ENCODE results near the gene NAB2.

NAB2 gene

GRCh38 chr12:57142121-57142520 is 53.2 kb downstream of the NAB2 start:
- TF ChIP-seq EP300 (IDR thresholded peaks at IDR 0.05; ENCODE audit: borderline replicate concordance), result no peak
- TF ChIP-seq FOXM1 (IDR thresholded peaks at IDR 0.05; ENCODE audit: borderline replicate concordance, low read depth), result no peak
- no peak for TF ChIP-seq RAD21 (IDR thresholded peaks at IDR 0.05; ENCODE audit: low read depth)
- no peak for TF ChIP-seq CEBPB (IDR thresholded peaks at IDR 0.05)
- no peak for TF ChIP-seq TCF12 (IDR thresholded peaks at IDR 0.05; ENCODE audit: low read depth)
- TF ChIP-seq, protein P1, sequence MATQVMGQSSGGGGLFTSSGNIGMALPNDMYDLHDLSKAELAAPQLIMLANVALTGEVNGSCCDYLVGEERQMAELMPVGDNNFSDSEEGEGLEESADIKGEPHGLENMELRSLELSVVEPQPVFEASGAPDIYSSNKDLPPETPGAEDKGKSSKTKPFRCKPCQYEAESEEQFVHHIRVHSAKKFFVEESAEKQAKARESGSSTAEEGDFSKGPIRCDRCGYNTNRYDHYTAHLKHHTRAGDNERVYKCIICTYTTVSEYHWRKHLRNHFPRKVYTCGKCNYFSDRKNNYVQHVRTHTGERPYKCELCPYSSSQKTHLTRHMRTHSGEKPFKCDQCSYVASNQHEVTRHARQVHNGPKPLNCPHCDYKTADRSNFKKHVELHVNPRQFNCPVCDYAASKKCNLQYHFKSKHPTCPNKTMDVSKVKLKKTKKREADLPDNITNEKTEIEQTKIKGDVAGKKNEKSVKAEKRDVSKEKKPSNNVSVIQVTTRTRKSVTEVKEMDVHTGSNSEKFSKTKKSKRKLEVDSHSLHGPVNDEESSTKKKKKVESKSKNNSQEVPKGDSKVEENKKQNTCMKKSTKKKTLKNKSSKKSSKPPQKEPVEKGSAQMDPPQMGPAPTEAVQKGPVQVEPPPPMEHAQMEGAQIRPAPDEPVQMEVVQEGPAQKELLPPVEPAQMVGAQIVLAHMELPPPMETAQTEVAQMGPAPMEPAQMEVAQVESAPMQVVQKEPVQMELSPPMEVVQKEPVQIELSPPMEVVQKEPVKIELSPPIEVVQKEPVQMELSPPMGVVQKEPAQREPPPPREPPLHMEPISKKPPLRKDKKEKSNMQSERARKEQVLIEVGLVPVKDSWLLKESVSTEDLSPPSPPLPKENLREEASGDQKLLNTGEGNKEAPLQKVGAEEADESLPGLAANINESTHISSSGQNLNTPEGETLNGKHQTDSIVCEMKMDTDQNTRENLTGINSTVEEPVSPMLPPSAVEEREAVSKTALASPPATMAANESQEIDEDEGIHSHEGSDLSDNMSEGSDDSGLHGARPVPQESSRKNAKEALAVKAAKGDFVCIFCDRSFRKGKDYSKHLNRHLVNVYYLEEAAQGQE (IDR thresholded peaks at IDR 0.05; ENCODE audit: low read depth), result no peak
- TF ChIP-seq NFIC (IDR thresholded peaks at IDR 0.05), result no peak
- no peak for TF ChIP-seq ZBTB7A (IDR thresholded peaks at IDR 0.05; ENCODE audit: low read depth)

DNA sequence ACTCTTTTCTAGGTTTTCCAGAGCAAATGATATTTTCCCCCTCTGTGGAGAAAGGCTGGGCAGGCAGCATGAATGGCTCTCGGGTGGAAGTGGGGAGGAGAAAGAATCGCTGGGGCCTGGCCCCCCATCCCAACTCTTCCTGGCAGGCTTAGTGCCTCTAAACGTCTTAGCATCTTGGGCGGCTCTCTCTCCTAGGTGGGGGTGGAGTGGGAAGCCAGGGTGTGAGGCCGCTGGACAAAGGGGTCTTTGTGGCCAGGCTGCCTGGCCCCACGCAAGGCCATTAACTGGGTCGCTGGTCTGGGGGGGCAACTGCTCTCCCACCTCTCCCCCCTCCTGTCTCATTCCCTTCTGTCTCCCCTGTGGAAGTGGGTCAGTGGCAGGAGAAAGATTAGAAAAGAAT is 53.8 kb downstream of the NAB2 start:
- TF ChIP-seq FOXM1 (IDR thresholded peaks at IDR 0.05; ENCODE audit: borderline replicate concordance, low read depth) (no peak), NFIC (IDR thresholded peaks at IDR 0.05) (no peak), TEAD4 (IDR thresholded peaks at IDR 0.05) (no peak), YY1 (IDR thresholded peaks at IDR 0.05; ENCODE audit: low read depth) (no peak), EP300 (IDR thresholded peaks at IDR 0.05; ENCODE audit: borderline replicate concordance) (no peak), CEBPB (IDR thresholded peaks at IDR 0.05) (no peak)
- TF ChIP-seq, protein P1 (IDR thresholded peaks at IDR 0.05; ENCODE audit: low read depth), result no peak

DNA sequence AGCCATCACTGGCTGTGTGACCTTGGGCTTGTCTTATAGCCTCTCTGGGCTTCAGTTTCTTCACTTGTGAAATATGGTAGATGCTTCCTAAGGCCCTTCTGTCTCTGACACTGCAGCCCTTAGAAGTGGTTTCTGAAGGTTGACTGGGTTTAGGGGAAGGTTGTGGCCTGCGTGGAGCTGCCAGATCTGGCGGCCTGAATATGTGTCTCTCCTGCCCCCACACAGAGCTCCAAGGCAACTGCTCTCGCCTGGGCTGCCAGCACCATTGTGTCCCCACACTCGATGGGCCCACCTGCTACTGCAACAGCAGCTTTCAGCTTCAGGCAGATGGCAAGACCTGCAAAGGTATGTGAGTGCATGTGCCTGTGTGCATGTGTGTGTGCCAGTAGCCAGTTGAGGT is 54.5 kb downstream of the NAB2 start:
- TF ChIP-seq YY1 (IDR thresholded peaks at IDR 0.05; ENCODE audit: low read depth) (no peak), TCF12 (IDR thresholded peaks at IDR 0.05; ENCODE audit: low read depth) (no peak), TEAD4 (IDR thresholded peaks at IDR 0.05) (no peak), ZBTB7A (IDR thresholded peaks at IDR 0.05; ENCODE audit: low read depth) (no peak), RAD21 (IDR thresholded peaks at IDR 0.05; ENCODE audit: low read depth) (no peak), FOXM1 (IDR thresholded peaks at IDR 0.05; ENCODE audit: borderline replicate concordance, low read depth) (no peak), EGR1 (IDR thresholded peaks at IDR 0.05) (no peak), MAX (IDR thresholded peaks at IDR 0.05) (no peak), CREB1 (IDR thresholded peaks at IDR 0.05; ENCODE audit: low read depth) (no peak), EP300 (IDR thresholded peaks at IDR 0.05; ENCODE audit: borderline replicate concordance) (no peak)
- TF ChIP-seq, protein P2, sequence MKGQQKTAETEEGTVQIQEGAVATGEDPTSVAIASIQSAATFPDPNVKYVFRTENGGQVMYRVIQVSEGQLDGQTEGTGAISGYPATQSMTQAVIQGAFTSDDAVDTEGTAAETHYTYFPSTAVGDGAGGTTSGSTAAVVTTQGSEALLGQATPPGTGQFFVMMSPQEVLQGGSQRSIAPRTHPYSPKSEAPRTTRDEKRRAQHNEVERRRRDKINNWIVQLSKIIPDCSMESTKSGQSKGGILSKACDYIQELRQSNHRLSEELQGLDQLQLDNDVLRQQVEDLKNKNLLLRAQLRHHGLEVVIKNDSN (IDR thresholded peaks at IDR 0.05), result no peak
- TF ChIP-seq, protein P1 (IDR thresholded peaks at IDR 0.05; ENCODE audit: low read depth), result no peak

Measured in Ishikawa (cell line).